ENCODE results near the gene KRTAP2-4. TPM values are rescaled to one million over a fixed set of nuclear protein-coding genes. Genes with fewer than 3 reads are reported as not detected.
"Not testable (repeated sequence)": the region's sequence is repeated elsewhere in the genome, so short reads cannot be mapped to it uniquely, and the experiment has no call there.

KRTAP2-4 gene
- total RNA-seq, 1 experiment from 2014 or later, result not detected

DNA sequence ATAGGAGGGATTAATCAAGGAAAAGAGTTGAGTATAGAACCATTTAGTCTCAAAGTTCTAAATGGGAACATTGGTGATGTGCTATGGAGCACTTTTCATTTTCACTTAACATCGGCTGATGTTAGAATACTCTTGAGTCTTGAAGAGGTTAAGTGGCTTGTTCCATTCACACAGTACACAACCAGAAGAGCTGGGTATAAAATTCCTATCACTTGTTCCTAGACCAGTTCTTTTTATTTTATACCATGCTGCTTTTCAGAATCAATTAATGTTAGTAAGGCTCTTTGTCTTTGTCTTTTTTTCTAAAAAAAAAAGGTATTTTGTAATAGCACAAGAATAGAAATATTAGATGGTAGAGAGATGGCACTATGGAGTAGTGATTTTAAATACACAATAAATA is 22.7 kb downstream of the KRTAP2-4 start:
- Histone ChIP-seq H2AFZ (no peak overlapping the region), H3K4me1 (replicated peaks; ENCODE audit: insufficient read depth) (peaks cover 8% of the 10 kb centered on the region), H3K4me3 (no peak overlapping the region), H3K79me2 (ENCODE audit: low read depth) (no peaks in the 10 kb centered on the region), H3F3A (ENCODE audit: insufficient read depth, low read depth) (peaks cover 7% of the 10 kb centered on the region), H4K20me1 (ENCODE audit: insufficient read depth) (no peaks in the 10 kb centered on the region), H3K9me2 (ENCODE audit: insufficient read depth) (no peaks in the 10 kb centered on the region), H3K27me3 (ENCODE audit: insufficient read depth, low read depth) (no peaks in the 10 kb centered on the region), H3K4me2 (no peak overlapping the region), H3K27ac (no peak overlapping the region), H3K36me3 (ENCODE audit: low read depth) (no peaks in the 10 kb centered on the region; the same call in 1 of the 2 replicates), H3K9me3 (ENCODE audit: insufficient read depth, low read depth) (peaks cover 11% of the 10 kb centered on the region)
- no TSS peak for BruUV-seq (replicated peaks)
- ChIA-PET CTCF (interaction anchor here (0.6 kb wide), 1 partner anchor 252 kb away, joined by 5 read pairs; no protein-coding TSS in a partner anchor), POLR2A (ENCODE audit: unreplicated experiment) (no interaction called here)
- no peak for DNase-seq
- intact Hi-C loops (cut with micrococcal nuclease; ENCODE audit: unreplicated experiment), result no loop called here
- TF ChIP-seq EZH2 (IDR thresholded peaks at IDR 0.05; ENCODE audit: low read depth), result no peak
- TF ChIP-seq, protein P1, sequence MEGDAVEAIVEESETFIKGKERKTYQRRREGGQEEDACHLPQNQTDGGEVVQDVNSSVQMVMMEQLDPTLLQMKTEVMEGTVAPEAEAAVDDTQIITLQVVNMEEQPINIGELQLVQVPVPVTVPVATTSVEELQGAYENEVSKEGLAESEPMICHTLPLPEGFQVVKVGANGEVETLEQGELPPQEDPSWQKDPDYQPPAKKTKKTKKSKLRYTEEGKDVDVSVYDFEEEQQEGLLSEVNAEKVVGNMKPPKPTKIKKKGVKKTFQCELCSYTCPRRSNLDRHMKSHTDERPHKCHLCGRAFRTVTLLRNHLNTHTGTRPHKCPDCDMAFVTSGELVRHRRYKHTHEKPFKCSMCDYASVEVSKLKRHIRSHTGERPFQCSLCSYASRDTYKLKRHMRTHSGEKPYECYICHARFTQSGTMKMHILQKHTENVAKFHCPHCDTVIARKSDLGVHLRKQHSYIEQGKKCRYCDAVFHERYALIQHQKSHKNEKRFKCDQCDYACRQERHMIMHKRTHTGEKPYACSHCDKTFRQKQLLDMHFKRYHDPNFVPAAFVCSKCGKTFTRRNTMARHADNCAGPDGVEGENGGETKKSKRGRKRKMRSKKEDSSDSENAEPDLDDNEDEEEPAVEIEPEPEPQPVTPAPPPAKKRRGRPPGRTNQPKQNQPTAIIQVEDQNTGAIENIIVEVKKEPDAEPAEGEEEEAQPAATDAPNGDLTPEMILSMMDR (conservative IDR thresholded peaks at IDR 0.05), result no peak

DNA sequence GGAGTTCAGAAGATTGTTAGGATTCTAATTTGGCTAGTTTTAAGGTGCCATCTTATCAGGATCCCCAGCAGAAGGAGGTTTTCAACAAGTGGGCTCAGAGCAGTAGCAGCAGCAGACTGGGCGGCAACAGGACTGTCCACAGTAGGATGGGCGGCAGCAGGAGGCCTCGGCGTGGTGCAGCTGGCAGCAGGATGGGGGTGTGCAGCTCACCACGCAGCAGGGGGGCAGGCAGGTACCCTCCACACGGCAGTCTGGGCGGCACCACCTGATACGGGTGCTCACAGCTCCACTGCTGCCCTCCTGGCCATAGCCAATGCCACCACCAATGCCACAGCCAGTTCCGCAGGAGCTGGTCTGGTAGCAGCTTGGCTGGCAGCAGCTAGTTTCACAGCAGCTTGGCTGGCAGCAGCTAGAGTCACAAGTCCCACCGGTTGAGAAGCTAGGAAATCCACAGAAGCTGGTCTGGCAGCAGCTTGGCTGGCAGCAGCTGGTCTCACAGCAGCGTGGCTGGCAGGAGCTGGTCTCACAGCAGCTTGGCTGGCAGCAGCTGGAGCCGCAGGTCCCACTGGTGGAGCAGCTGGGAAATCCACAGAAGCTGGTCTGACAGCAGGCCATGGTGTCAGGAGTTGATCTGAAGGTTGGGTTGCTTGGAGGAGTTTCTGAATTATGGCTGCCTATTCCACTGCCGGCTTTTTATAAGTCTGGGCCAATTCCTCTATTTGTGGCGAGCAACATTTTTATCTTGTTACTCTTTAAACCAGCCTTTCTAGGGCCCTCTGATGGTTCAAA is 24.7 kb downstream of the KRTAP2-4 start, which contains the start of gene KRTAP1-1:
Gene KRTAP1-1 (minus strand): TSS at position 668 of the 789 bp plus-strand sequence. CDS start 53 bp downstream, at position 615.
- H3K79me2 ChIP-seq (ENCODE audit: low read depth); H2AFZ ChIP-seq; H3K27me3 ChIP-seq (ENCODE audit: insufficient read depth, low read depth); BruUV-seq (replicated peaks); DNase-seq; H3K36me3 ChIP-seq (ENCODE audit: low read depth); CTCF ChIA-PET; POLR2A ChIA-PET (ENCODE audit: unreplicated experiment); H3K4me2 ChIP-seq; H3K4me3 ChIP-seq; H3F3A ChIP-seq (ENCODE audit: insufficient read depth, low read depth); H3K4me1 ChIP-seq (replicated peaks; ENCODE audit: insufficient read depth); H3K9me2 ChIP-seq (ENCODE audit: insufficient read depth); H3K27ac ChIP-seq; intact Hi-C loops (cut with micrococcal nuclease; ENCODE audit: unreplicated experiment); H4K20me1 ChIP-seq (ENCODE audit: insufficient read depth): not testable (repeated sequence)
- peaks cover 11% of the 10 kb centered on the region for H3K9me3 ChIP-seq (ENCODE audit: insufficient read depth, low read depth)

GRCh38 chr17:41037853-41038350 is 27.8 kb downstream of the KRTAP2-4 start:
- peaks cover 6% of the 10 kb centered on the region; the same call in 1 of the 2 replicates for H3K4me1 ChIP-seq (replicated peaks; ENCODE audit: insufficient read depth)
- no peaks in the 10 kb centered on the region for H3K79me2 ChIP-seq (ENCODE audit: low read depth)
- H3K27me3 ChIP-seq (ENCODE audit: insufficient read depth, low read depth), result no peaks in the 10 kb centered on the region
- no peaks in the 10 kb centered on the region for H3K9me2 ChIP-seq (ENCODE audit: insufficient read depth)
- no peaks in the 10 kb centered on the region for H3F3A ChIP-seq (ENCODE audit: insufficient read depth, low read depth)
- POLR2A ChIA-PET (ENCODE audit: unreplicated experiment), result no interaction called here
- H3K4me2 ChIP-seq, result no peak overlapping the region
- CTCF ChIA-PET, result no interaction called here
- no peak for DNase-seq
- intact Hi-C loops (cut with micrococcal nuclease; ENCODE audit: unreplicated experiment), result no loop called here
- peaks cover 7% of the 10 kb centered on the region for H3K9me3 ChIP-seq (ENCODE audit: insufficient read depth, low read depth)
- TF ChIP-seq EZH2 (IDR thresholded peaks at IDR 0.05; ENCODE audit: low read depth), result no peak
- TF ChIP-seq, protein P1 (conservative IDR thresholded peaks at IDR 0.05), result no peak
- BruUV-seq (replicated peaks), result no TSS peak
- H3K4me3 ChIP-seq, result no peak overlapping the region
- no peaks in the 10 kb centered on the region; the same call in 1 of the 2 replicates for H3K36me3 ChIP-seq (ENCODE audit: low read depth)
- H3K27ac ChIP-seq, result no peak overlapping the region
- H4K20me1 ChIP-seq (ENCODE audit: insufficient read depth), result no peaks in the 10 kb centered on the region
- H2AFZ ChIP-seq, result no peak overlapping the region

DNA sequence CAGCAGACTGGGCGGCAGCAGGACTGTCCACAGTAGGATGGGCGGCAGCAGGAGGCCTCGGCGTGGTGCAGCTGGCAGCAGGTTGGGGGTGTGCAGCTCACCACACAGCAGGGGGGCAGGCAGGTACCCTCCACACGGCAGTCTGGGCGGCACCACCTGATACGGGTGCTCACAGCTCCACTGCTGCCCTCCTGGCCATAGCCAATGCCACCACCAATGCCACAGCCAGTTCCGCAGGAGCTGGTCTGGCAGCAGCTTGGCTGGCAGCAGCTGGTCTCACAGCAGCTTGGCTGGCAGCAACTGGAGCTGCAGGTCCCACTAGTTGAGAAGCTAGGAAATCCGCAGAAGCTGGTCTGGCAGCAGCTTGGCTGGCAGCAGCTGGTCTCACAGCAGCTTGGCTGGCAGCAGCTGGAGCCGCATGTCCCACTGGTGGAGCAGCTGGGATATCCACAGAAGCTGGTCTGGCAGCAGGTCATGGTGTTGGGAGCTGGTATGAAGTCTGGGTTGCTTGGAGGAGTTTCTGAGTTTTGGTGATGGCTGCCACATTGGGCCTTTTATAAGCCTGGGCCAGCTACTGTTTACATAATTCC is 31.2 kb downstream of the KRTAP2-4 start, which contains the start of gene KRTAP1-3:
Gene KRTAP1-3 (minus strand): TSS at position 529 of the 590 bp plus-strand sequence. CDS start 53 bp downstream, at position 476.
- DNase-seq; BruUV-seq (replicated peaks); H4K20me1 ChIP-seq (ENCODE audit: insufficient read depth); H3K9me2 ChIP-seq (ENCODE audit: insufficient read depth); H3K27ac ChIP-seq; H3F3A ChIP-seq (ENCODE audit: insufficient read depth, low read depth); H3K4me3 ChIP-seq; H3K4me1 ChIP-seq (replicated peaks; ENCODE audit: insufficient read depth); POLR2A ChIA-PET (ENCODE audit: unreplicated experiment); H3K9me3 ChIP-seq (ENCODE audit: insufficient read depth, low read depth); H3K4me2 ChIP-seq; H3K27me3 ChIP-seq (ENCODE audit: insufficient read depth, low read depth); H3K36me3 ChIP-seq (ENCODE audit: low read depth); intact Hi-C loops (cut with micrococcal nuclease; ENCODE audit: unreplicated experiment); H3K79me2 ChIP-seq (ENCODE audit: low read depth); CTCF ChIA-PET: not testable (repeated sequence)
- H2AFZ ChIP-seq, result peak within 1 kb of the TSS; percentile 49; the same call in 1 of the 2 replicates
